ENCODE measurements around the gene ELFN1.

ELFN1 gene
- 0 to 1.6 (median 0.49) reads per million in 18 experiments for total RNA-seq

DNA sequence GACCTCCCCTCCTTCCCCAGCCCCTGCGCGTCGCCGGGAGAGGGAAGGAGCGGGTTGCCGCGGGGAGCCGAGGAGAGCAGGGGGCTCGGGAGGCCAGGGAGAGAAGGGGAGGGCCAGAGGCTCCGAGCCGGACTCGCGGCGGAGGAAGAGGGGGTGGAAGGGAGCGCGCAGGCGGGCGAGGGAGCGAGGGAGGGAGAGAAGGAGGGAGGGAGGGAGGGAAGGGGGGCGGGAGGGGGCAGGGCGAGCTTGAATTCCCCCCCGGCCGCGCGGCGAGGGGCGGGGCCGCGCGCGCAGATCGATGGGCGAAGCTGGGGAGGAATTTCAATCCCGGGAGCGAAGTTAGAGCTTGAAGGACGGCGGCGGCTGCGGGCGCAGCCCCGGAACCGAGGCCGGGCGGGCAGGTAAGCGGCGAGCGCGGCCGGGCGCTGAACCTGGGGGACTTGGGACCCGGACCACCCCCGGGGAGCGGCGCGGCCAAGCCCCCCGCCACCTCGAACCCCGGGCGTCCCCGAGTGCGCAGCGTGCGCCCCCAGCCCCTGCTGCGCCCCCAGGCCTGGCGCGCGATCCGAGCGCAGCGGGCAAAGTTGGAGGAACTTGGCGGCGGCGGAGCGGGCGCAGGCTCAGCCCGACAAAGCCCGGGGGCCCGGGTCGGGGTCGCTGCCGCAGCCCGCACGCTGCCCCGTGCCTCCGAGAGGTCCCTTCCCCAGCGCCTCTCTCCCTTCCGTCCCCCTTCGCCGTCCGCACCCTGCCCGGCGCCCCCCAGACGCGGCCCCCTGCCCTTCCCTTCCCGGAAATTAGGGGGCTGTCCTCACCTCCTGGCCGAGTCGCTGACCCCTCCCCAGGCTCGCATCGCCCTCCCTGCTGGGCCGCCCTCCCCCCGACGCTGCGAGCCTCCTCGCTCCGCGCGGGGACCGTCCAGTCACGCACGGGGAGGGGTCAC lies at the start of gene ELFN1:
Gene ELFN1, plus strand, starts transcription at position 324 of the 940 bp plus-strand sequence. CDS start 74,320 bp downstream, outside the sequence.
- no peak for DNase-seq

DNA sequence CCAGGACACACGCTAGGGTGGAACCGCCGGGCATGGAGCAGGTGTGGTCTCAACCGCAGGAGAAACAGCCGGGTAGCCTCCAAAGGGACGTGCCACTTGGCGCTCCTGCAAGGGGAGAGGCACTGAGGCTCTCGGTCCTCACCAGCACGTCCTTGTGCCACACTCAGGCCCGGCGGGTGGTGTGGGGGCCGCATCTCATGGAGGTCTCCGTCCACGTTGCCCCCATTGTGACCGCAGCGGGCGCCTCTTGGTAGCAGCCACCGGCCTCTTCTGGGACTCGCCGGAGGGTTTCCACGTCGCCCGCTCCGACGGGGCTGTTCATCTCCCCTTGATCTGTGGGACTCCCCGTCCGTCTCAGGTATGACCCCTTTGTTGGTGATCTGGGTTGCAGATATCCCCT lies 49.2 kb upstream of the ELFN1 start:
- DNase-seq, result no peak

DNA sequence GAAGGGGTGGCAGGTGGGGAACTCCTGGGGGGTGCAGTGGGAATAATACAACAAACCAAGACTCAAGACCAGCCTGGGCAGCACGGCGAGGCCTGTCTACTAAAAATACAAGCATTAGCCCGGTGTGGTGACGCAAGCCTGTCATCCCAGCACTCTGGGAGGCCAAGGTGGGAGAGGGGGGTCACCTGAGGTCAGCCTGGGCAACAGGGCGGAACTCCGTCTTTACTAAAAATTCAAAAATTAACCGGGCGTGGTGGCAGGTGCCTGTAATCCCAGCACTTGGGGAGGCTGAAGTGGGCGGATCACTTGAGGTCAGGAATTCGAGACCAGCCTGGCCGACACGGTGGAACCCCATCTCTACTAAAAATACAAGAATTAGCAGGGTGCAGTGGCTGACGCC lies 48.4 kb upstream of the ELFN1 start:
- no peak for DNase-seq

DNA sequence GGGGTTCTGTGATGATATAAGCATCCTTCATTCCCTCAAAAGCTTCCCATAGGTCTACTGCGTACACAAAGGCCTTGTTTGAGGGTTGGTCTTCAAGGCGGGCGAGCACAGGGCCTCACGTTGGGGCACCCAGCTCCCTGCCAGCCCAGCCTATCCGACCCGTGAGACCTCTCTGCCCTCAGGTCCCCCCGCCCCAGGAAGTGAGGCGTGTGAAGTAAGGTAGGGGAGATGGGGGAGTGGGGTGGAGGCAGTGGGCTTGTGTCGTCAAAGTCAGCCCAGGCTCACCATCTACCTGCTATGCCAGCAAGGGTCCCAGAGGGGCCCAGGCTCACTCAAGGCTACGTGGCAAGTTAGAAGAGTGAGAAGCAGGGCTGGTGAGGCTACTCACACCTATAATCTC lies 47.6 kb upstream of the ELFN1 start:
- no peak for DNase-seq

DNA sequence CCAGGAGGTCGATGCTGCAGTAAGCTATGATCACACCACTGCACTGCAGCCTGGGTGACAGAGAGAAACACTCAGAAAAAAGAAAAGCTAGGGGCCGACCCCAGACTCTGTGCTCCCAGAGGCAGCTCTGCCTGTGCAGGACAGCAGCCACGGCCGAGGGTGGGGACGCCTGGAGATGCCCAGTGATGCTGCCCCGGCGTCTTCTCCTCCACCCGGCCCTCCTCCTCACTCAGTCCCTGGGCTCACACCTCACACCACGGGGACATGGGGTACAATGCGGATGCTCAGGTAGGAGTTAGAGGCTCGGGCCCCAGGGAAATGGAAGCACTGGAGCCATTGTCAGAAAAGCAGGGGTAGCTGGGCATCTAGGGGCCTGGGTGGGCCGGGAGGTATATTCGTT lies 46.3 kb upstream of the ELFN1 start:
- no peak for DNase-seq

DNA sequence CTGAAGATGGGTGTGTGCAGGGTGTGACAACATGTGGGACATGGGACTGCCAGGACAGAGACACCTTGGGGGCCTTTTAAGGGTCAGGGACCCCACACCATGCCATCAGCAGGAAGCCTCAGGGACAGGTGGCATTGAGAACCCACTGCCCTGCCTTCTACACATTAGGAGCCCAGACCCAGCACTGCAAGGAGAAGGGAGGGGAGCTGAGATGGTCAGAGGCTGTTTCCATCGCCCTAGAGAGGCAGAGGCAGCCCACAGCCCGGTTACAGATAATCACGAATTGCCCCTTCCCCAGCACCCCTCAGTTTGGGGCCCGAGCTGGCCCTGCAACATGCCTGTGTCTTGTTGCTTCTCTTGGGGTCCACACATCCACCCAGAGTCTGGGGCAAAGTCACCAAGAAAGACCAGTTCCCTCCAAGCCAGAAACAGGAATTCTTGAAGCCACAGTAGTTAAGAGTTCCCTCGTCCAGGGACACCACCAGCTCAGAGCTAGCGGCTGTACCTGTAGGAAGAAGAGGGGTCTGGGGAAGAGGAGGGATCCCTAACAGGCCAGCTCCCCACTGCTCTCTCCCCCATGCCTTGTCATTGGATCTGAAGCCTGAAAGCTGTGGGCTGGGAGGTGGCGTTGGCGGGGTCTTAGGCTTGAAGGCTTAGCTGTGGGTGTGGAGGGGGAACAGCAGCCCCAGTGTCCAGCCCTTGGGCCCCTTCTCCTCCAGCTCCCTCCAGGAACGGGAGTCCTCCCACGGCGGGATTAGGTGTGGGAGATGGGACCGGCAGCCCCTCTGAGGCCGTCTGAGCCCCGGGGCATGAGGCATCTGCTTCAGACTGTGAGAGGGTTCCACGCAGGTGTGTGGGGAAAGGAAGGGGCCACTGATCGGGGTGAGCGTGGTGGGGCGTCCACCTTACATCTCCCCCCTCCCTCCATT lies 44.8 kb upstream of the ELFN1 start:
- no peak for DNase-seq

DNA sequence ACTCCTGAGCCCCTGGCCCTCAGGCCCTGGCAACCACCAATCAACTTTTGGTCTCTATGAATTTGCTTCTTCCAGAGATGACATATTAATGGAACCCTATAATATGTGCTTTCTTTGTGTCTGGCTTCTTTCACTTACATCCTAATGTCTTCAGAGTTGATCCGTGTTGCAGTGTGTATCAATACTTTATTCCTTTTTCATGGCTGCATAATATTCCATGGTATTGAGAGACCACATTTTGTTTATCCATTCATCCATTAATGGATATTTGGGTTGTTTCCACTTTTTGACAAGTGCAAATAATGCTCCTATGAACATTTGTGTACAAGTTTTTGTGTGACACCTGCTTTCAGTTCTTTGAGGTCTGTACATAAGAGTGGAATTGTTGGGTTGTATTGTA lies 43.3 kb upstream of the ELFN1 start:
- DNase-seq, result no peak

DNA sequence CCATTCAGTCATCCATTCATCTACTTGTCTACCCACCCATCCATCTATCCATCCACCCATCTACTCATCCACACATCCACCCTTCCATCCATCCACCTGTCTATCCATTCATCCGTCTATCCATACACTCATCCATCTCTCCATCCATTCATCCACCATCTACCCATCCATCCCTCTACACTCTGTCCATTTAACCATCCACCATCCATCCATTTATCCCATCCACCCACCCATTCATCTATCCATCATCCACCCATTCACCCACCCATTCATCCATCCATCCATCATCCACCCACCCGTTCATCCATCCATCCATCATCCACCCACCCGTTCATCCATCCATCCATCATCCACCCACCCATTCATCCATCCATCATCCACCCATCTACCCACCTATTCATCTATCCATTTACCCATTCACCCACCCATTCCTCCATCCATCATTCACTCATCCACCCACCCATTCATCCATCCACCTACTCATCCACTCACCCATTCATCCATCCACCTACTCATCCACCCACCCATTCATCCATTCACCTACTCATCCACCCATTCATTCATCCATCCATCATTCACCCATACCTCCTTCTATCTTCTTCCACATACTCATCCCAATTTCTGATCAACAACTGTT lies 39.3 kb upstream of the ELFN1 start:
- no peak for DNase-seq

DNA sequence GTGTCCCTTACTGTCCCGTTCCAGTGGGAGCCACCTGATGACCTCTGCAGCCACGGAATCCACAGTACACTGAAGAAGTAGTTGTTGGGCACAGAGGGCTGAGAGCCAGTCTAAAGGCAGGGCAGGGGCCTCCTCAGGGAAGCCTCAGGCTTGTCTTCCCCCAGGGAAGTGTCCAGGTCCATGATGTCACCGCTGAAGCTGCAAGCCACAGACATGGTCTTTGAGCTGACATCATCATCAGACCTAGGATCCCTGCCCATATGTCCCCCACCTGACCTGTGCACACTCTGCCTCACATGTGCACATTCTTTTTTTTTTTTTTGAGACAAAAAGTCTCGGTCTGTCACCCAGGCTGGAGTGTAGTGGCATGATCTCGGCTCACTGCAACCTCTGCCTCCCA lies 38.4 kb upstream of the ELFN1 start:
- DNase-seq, result no peak

DNA sequence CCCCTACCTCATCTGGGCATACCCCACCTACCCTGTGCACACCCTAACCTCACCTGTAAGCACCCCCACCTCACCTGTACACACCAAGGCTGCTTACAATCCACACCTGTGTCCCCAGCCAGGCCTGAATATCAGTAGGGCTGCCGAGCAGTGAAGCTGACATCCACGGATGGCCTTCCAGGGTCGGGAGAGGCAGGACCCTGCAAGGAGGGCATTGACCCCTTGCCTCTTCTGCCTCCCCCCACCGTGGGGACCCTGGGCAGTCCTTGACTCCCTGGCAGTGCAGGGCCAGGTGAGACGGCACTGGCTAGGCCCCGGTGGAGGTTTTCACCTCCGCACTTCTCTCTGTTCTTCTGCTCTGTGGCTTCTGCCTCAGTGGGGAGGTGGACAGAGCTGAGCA lies 37.6 kb upstream of the ELFN1 start:
- no peak for DNase-seq

DNA sequence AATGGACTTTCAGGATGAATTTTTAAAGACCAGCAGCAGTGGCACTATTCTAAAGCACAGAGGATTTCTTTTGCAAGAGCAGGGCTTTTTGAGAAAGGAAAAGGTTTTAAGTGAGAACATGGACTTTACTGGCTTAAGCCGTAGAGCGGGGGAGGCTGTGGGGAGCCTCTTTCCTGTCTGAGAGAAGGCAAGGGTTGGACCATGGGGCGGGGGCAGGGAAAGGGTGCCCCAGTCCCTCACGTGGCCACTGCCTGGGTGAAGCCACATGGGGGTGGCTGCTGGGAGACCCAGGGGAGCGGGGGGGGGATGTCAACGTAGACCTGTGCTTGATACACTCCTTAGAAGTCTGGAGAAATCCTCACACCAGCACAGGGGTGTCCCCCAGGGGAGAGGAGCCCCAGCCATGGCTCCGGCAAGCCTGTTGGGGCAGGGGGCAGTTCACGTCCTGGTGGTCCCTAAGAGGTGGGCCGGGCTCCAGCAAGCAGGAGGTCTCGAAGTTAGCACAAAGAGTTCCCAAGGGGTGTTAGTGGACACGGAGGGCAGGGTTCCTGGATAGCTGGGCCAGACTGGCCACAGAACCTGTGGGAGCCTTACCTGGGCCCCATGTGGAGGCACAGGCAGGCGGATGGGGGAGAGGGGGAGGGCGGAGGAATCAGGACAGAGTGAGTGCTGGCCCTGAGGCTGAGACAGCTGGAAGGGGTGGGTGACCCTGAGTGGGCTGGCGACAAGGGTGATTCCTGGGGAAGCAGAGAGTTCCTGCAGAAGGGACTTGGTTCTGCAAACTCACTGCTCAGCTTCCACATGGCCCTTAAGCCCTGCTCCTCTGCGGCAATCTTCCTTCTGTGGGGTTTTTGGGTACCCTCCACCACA lies 36.9 kb upstream of the ELFN1 start:
- peak in 1 of 2 donors; percentile 19 for DNase-seq

DNA sequence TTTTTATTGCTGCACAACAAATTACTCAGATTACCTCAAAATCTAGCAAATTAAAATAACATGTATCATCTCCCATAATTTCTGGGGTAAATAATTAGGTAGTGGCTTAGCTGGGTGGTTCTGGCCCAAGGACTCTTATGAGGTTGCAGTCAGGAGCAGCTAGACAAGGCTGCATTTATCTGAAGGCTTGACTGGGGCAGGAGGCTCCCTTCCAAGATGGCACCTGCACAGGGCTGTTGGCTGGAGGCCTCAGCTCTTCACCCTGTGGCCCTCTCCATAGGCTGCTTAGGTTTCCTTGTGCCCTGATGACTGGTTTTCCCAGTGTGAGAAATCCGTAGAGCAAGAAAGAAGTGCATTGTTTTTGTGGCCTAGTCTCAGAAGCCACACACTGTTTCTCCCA lies 34.7 kb upstream of the ELFN1 start:
- no peak for DNase-seq

DNA sequence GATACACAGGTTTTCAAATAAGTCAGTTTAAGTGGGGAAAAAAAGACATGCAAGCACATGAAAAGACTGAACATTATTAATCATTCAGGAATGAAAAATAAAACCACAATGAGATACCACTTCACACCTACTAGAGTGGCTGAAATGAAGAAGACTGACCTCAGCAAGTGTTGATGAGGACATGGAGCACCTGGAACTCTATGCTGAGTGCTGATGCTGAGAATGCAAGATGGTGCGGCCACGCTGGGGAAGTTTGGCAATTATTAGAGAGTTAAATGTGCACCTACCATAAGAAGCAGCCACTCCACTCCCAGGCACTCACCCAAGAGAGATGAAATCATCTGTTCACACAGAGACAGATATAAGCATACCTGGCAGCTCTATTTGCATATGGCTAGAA lies 32.9 kb upstream of the ELFN1 start:
- no peak for DNase-seq

DNA sequence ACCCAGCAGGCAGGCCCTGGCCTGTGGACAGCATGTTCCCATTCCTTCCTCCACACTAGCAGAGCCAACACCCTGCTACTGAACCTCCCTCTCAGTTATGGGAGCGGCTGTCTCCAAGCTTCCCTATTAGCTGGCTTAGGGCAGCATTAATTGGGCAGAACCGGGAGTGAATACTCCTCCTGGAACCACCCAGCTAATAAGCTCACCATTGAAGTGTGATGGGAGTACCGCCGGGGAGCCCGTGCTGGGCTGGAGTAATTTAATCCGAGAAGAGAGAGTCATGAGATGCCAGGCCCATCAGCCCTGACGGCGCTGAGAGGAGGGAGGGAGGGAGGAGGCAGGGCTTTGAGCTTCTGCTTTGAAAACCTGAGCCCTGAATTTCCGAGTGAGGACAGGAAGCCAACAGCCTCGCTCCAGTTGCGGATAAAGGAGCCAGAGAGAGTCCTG lies 31.8 kb upstream of the ELFN1 start:
- no peak for DNase-seq

DNA sequence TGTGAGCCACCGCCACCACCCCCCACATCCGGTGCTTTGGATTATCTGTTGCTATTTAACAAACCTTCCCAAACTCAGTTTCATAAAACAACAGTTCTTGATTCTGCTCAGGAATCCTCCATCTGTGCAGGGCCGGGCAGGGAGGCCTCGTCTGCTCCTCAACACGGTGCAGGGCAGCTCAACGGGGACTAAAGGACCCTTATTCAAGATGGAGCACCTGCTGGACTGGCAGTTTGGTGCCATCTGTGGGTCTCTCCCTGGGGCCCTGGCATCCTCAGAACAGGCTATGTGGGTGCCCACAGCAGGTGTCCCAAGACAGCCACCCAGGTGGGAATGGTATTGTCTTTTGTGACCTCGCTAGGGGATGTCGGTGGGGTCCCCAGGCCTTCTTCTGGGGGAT lies 31.0 kb upstream of the ELFN1 start:
- no peak for DNase-seq

DNA sequence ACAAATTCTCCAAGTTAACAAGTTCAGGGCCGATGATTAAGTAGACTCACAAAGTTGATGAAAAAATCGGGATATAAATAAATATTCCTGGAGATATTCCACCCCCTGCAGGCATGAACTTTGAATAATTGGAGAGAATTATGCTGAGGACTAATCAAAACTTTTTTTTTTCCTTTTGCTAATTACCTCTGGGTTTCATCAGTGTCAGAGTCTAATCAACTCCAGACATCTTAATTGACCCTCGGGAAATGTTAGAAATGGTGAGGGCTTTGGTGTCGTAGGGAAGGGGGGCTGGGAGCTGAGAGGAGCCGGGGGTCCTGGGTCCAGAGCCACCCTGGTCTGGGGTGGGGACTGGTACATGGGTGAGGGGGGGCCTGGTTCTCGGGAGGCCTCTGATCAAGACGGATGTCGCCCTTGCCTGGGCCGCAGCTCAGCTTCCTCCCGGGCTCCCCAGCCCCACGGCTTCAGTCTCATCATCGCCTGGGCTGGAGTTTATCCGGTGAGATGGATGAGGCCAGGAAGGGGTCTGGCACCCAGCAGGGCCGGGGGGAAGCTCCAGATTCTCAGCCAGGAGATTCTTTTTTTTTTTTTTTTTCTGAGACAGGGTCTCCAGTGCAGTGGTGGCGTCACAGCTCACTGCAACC lies 30.4 kb upstream of the ELFN1 start:
- no peak for DNase-seq

DNA sequence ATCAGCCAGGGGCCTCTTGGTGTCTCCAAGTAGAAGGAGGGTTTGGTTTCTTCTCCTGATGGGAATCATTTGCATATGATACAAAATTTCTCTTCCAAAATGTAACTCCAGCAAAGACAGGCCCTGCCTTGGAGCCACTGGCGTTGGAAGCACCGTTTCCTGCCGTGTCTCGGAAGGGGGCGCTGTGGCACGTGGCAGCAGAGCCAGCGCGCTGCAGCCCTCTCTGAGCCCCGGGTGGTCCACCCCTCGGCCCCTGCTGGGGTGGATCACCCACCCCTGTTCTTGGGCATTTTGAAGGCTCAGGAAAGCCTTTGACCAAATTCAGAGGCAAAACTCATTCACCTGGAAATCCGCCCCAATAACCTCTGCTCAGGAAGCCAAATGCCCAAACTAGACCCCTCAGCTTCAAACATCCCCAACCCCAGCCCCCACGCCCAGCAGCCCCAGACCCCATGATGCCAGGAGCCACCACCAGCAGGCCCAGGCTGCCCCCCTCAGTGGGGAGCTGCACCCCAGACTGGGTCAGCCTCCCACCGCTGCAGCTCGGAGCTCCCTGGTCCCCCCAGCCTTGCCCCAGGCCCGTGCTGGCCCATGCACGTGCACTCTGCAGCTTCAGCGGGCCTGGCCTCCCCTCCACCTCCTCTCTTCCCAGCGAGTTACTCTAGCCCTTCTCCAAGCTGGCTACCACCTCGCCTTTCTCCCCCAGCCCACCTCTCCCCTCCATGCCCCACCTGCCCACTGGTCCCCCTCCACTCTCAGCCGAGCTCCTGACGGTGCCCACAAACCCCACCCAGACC lies 29.5 kb upstream of the ELFN1 start:
- DNase-seq, result no peak

DNA sequence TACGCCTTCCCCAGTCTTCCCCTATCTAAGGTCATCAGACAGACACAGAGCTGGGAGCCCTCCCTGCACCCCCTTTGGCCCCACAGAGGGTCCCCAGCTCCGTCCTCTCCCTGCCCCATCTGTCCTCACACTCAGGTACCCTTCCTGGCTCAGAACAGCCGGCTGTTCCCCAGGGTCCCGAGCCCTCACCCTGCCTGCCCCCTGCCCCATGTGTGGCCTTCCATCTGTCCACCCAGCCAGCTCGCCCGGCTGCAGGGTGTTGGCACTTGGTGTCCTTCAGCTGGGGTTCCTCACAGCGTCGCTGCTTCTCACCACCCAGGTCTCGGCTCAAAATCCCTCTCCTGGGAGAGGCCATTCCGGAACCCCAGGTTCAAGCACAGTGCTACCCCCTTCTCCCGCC lies 28.9 kb upstream of the ELFN1 start:
- DNase-seq, result no peak

DNA sequence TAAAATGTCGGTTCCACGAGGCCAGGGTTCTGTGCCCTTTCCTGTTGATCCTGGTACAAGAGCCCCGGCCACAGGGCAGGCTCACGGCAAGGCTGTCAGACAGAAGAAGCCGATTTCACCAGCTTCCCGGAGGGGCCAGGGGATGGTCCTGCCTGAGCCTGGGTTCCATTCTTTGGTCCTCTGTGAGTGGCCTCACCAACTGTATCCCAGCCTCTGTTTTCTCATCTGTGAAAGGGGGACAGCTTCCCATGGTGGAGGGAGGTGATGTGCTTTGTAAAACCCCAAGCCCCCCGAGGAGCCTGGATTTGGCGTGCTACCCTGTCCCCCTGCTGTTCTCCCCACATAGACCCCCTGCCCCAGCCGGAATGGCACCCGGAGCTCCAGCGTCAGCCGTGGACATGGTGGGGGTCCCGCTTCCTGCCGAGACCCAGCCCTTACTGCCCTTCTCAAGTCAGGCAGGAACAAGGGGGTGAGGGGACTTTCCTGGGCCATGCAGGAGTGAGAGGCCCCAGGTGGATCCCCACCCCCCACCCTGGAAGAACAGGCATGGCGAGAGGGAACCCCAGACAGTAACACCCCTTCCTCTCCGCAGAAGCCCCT lies 28.3 kb upstream of the ELFN1 start:
- DNase-seq, result no peak

DNA sequence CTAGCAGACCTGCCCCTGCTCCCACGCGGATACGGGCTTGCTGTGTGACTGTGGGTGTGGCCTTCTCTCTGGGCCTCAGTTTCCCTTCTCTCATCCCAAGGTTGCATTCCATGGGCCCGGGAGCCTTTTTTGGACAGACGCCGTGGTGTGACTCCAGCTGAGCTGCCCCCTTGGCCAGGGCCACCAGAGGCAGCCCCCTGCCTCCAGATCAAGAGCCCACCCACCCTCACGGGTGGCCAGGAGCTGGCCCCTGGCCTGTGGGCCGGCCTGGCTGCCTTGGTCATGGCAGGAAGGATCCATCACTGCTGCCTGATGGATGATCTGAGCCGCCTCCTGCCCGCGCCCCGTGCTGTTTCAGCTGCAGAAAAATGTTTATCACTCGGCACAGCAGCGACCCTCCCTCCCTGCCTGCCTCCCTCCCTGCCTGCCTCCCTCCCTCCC lies 27.8 kb upstream of the ELFN1 start:
- DNase-seq, result no peak
